ENCODE results near the gene IGF2R.

IGF2R gene

GRCh38 chr6:160084198-160084776 is 115.4 kb downstream of the IGF2R start:
- no peak for TF ChIP-seq CTCF (IDR thresholded peaks at IDR 0.05; ENCODE audit: low read depth, low read length)
- no peak for DNase-seq (ENCODE audit: extremely low read depth, low read depth)

DNA sequence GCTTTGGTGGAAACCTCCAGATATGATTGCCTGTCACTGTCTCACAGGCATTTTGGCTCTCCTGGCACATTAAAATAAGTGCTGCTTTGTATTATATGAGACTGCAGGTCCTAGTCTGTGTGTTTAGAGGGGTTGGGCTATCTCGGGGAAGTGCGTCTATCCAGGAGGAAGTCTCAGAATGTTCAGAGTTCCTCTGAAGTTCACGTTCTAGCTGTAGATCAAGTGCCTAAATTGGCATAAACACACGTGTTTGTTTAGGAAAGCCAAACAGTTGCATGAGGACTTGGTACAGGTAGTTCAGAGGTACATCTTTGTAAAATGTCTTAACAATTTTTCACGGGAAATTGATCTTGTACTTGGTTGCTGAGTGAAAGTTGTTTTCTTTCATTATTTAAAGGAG is 116.3 kb downstream of the IGF2R start:
- no peak for TF ChIP-seq CTCF (IDR thresholded peaks at IDR 0.05; ENCODE audit: low read depth, low read length)

DNA sequence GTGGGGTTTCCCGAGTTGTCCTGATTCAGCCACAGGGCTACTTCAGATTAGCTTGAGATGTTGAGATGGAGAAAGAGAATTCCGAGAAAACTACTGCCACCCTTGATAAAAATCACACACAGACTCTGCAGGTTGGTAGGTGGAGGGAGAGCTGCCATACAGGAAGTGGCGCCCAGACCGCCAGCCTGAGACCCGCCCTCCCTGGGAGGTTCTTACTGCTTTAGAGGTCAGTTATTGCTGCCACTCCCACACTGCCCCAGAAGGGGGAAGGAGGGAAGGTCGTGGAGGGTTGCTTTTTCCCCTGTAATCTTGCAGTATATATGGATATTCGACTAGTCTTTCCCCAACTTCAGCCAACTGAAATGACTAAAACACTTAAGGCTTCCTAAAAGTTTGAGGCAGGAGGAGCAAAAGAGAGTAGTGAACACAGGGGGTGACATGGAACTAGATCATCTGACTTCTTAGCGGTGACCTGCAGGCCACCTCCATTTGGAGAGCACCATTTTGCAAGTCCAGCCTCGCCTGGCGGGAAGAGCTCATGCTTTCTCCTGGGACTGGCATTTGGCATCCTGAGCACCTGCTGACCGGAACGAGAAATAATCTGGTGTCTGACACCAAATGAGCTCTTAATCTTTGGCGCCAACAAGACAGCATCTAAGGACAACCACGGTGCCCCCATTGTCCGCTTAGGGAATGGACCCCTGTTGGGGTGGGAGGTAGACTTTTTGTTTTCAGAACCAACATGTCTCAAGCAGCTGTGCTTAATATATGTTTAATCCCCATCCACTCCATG is 117.0 kb downstream of the IGF2R start:
- no peak for TF ChIP-seq CTCF (IDR thresholded peaks at IDR 0.05; ENCODE audit: low read depth, low read length)
- no peak for DNase-seq (ENCODE audit: extremely low read depth, low read depth)

More for the DNA sequence above, 116.3 kb downstream of the IGF2R start:
- no peak for DNase-seq (ENCODE audit: extremely low read depth, low read depth)

DNA sequence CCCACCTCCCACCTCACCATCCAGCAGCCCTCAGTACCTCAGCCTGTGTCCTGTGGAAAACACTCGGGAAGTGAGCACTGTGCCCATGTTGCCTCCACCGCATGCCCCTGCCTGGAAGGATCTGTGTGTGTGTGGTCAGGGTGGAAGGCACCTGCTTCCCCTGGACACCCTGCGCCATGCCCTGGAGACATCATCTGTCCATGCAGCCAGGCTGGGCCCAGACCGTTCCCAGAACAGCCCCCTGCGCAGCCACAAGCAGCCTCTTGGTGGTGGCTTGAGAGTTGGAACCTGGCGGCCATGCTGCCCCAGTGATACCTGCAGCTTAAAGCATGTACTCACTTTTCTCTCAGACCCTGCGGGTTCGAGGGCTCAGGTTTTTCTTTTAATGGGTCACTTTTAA is 117.9 kb downstream of the IGF2R start:
- no peak for TF ChIP-seq CTCF (IDR thresholded peaks at IDR 0.05; ENCODE audit: low read depth, low read length)
- no peak for DNase-seq (ENCODE audit: extremely low read depth, low read depth)

GRCh38 chr6:160088069-160088783 is 119.3 kb downstream of the IGF2R start:
- peak; percentile 96 for TF ChIP-seq CTCF (IDR thresholded peaks at IDR 0.05; ENCODE audit: low read depth, low read length)
- DNase-seq (ENCODE audit: extremely low read depth, low read depth) = peak; percentile 73

DNA sequence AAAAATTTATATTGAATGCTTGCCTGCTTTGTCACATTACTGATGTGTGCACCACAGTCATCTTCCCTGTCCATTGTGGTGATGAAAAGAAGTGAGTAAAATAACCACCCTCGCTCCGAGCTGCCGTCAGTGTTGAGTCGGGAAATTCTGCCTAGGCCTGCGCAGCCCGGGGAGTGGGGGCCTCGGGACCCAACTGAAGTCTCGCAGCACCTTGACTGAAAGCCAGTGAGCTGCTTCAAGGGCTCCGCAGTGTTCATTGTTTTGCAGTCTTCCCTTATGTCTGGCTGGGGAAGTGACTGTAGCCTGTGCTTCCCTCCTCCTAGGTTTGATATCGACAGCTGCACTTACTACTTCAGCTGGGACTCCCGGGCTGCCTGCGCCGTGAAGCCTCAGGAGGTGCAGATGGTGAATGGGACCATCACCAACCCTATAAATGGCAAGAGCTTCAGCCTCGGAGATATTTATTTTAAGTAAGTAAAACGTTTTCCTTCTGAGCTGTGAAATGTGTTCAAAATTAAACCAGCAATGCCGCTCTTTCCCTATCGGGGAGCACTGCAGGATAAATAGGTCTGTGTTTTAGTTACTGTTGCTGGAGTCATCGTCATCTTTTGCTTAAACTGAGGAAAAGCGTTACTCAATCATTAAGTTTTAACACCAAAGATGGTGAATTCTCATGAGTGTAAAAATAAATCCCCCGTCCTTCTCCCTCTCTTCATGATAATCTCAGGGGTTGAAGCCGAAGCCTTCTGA is 120.1 kb downstream of the IGF2R start:
- no peak for DNase-seq (ENCODE audit: extremely low read depth, low read depth)
- no peak for TF ChIP-seq CTCF (IDR thresholded peaks at IDR 0.05; ENCODE audit: low read depth, low read length)

Data from AG09319 (cell line).